H9 (cell line): ENCODE data around the gene HLA-DQB1. TPM values are rescaled to one million over a fixed set of nuclear protein-coding genes. Genes with fewer than 3 reads are reported as not detected.

Experiments
- DNase-seq: peaks from one replicate; pipeline ENCODE4 v3.0.0-alpha.2; 2017
- H2AFZ ChIP-seq: one replicate; pipeline ENCODE4 v1.6.1; 2013; ENCODE audit warnings: mild to moderate bottlenecking, low read length, control low read depth, moderate library complexity
- H2AK5ac ChIP-seq: 2 replicates; pipeline ENCODE4 v1.6.1; 2013; ENCODE audit warnings: low read length, control low read depth, mixed read lengths; ENCODE audit not compliant: insufficient read length
- H2BK120ac ChIP-seq: one replicate; pipeline ENCODE4 v1.6.1; 2013; ENCODE audit warnings: low read depth, mild to moderate bottlenecking, low read length, control low read depth, inconsistent platforms; ENCODE audit not compliant: poor library complexity, severe bottlenecking
- H2BK12ac ChIP-seq: 2 replicates; pipeline ENCODE4 v1.6.1; 2013; ENCODE audit warnings: low read length, control low read depth, mixed read lengths, low read depth; ENCODE audit not compliant: insufficient read length
- H2BK15ac ChIP-seq: 2 replicates; pipeline ENCODE4 v1.6.1; 2013; ENCODE audit warnings: low read depth, low read length, control low read depth
- H2BK20ac ChIP-seq: one replicate; pipeline ENCODE4 v1.6.1; 2013; ENCODE audit warnings: low read depth, mild to moderate bottlenecking, low read length, control low read depth, inconsistent platforms; ENCODE audit not compliant: poor library complexity, severe bottlenecking
- H2BK5ac ChIP-seq: 2 replicates; pipeline ENCODE4 v1.6.1; 2013; ENCODE audit warnings: low read length, control low read depth, mixed read lengths; ENCODE audit not compliant: insufficient read length
- H3K14ac ChIP-seq: 2 replicates; pipeline ENCODE4 v1.6.1; 2013; ENCODE audit warnings: low read length, control low read depth; ENCODE audit not compliant: insufficient read depth
- H3K18ac ChIP-seq: 2 replicates; pipeline ENCODE4 v1.6.1; 2013; ENCODE audit warnings: low read depth, mild to moderate bottlenecking, mixed read lengths, low read length, control low read depth; ENCODE audit not compliant: insufficient read length
- H3K23ac ChIP-seq: 2 replicates; pipeline ENCODE4 v1.6.1; 2013; ENCODE audit warnings: low read length, control low read depth, mixed read lengths, low read depth; ENCODE audit not compliant: insufficient read length
- H3K23me2 ChIP-seq: 2 replicates; pipeline ENCODE4 v1.6.1; 2013; ENCODE audit warnings: low read depth, mild to moderate bottlenecking, mixed read lengths, low read length, control low read depth; ENCODE audit not compliant: insufficient read length, poor library complexity, severe bottlenecking
- H3K27ac ChIP-seq: 2 replicates; pipeline ENCODE4 v1.5.1; 2013; ENCODE audit warnings: low read length, control low read depth, mixed read lengths, low read depth; ENCODE audit not compliant: insufficient read length
- H3K27me3 ChIP-seq: 2 replicates; pipeline ENCODE4 v1.6.1; 2013; ENCODE audit warnings: low read length, control low read depth, inconsistent platforms; ENCODE audit not compliant: insufficient read depth
- H3K4ac ChIP-seq: 2 replicates; pipeline ENCODE4 v1.6.1; 2013; ENCODE audit warnings: low read depth, mild to moderate bottlenecking, control low read depth, inconsistent platforms, low read length, moderate library complexity
- H3K4me1 ChIP-seq: 2 replicates; pipeline ENCODE4 v1.6.1; 2013; ENCODE audit warnings: low read length, control low read depth, inconsistent platforms; ENCODE audit not compliant: insufficient read depth
- H3K4me2 ChIP-seq: 2 replicates; pipeline ENCODE4 v1.6.1; 2013; ENCODE audit warnings: low read length, control low read depth, mixed read lengths; ENCODE audit not compliant: insufficient read length, insufficient read depth
- H3K56ac ChIP-seq: 2 replicates; pipeline ENCODE4 v1.6.1; 2013; ENCODE audit warnings: low read depth, mild to moderate bottlenecking, mixed read lengths, low read length, control low read depth; ENCODE audit not compliant: insufficient read length
- H3K79me1 ChIP-seq: 2 replicates; pipeline ENCODE4 v1.6.1; 2013; ENCODE audit warnings: low read depth, mild to moderate bottlenecking, moderate library complexity, low read length, control low read depth, inconsistent platforms; ENCODE audit not compliant: insufficient read depth, poor library complexity, severe bottlenecking
- H3K79me2 ChIP-seq: 2 replicates; pipeline ENCODE4 v1.6.1; 2013; ENCODE audit warnings: low read length, control low read depth, inconsistent platforms; ENCODE audit not compliant: insufficient read depth
- H3K9ac ChIP-seq: 2 replicates; pipeline ENCODE4 v1.6.1; 2013; ENCODE audit warnings: low read length, control low read depth, mixed read lengths; ENCODE audit not compliant: insufficient read length; ENCODE audit errors: extremely low read depth
- H3K9me3 ChIP-seq: one replicate; pipeline ENCODE4 v1.6.1; 2013; ENCODE audit warnings: low read depth, low read length, inconsistent platforms; ENCODE audit not compliant: control insufficient read depth
- H3T11ph ChIP-seq: one replicate; pipeline ENCODE4 v1.6.1; 2013; ENCODE audit warnings: mild to moderate bottlenecking, low read length, control low read depth, inconsistent platforms
- H4K20me1 ChIP-seq: one replicate; pipeline ENCODE4 v1.6.1; 2013; ENCODE audit not compliant: control insufficient read depth, insufficient read length, insufficient read depth
- H4K5ac ChIP-seq: 2 replicates; pipeline ENCODE4 v1.6.1; 2013; ENCODE audit warnings: low read depth, mild to moderate bottlenecking, mixed read lengths, low read length, control low read depth; ENCODE audit not compliant: insufficient read length
- H4K8ac ChIP-seq: replicated peaks from 2 replicates; pipeline ENCODE4 v1.6.1; 2013; ENCODE audit warnings: low read length, control low read depth, mixed read lengths, low read depth; ENCODE audit not compliant: insufficient read length
- H4K91ac ChIP-seq: 2 replicates; pipeline ENCODE4 v1.6.1; 2013; ENCODE audit warnings: low read depth, mild to moderate bottlenecking, moderate library complexity, mixed read lengths, low read length, control low read depth; ENCODE audit not compliant: insufficient read length
- H3K27ac Mint-ChIP-seq, 3 experiments: 2 replicates in 2 of 3; 3 replicates in 1 of 3; pipeline ENCODE4 v1.8.0; 2020 to 2021; ENCODE audit warnings: mixed read lengths in 3 of 3, mild to moderate bottlenecking in 1 of 3, moderate library complexity in 1 of 3
- H3K27me3 Mint-ChIP-seq: 2 replicates; pipeline ENCODE4 v1.8.0; 2021; ENCODE audit warnings: low read depth, mild to moderate bottlenecking, moderate library complexity, mixed read lengths
- H3K36me3 Mint-ChIP-seq, 3 experiments: 2 replicates in 2 of 3; 3 replicates in 1 of 3; pipeline ENCODE4 v1.8.0; 2020 to 2021; ENCODE audit warnings: low read depth in 3 of 3, mixed read lengths in 3 of 3; ENCODE audit not compliant: insufficient read depth in 1 of 3
- H3K4me1 Mint-ChIP-seq, 2 experiments: 2 replicates each; pipeline ENCODE4 v1.8.0; 2020; ENCODE audit warnings: mixed read lengths in 2 of 2
- H3K4me3 Mint-ChIP-seq, 2 experiments: 2 replicates in 1 of 2; 3 replicates in 1 of 2; pipeline ENCODE4 v1.8.0; 2020 to 2021; ENCODE audit warnings: mild to moderate bottlenecking in 2 of 2, mixed read lengths in 2 of 2, moderate library complexity in 1 of 2
- H3K9me3 Mint-ChIP-seq, 2 experiments: 2 replicates in 1 of 2; 3 replicates in 1 of 2; pipeline ENCODE4 v1.8.0; 2020; ENCODE audit warnings: mild to moderate bottlenecking in 2 of 2, mixed read lengths in 2 of 2, moderate library complexity in 1 of 2
- WGBS: extraction: QIAGEN DNeasy Blood & Tissue Kit; methylation state at CpG from one replicate; pipeline ENCODE4 v1.1.7; 2013; ENCODE audit warnings: missing lambda C conversion rate, low lambda C conversion rate, mixed read lengths; ENCODE audit not compliant: insufficient read length; ENCODE audit errors: extremely low coverage; 5-methylcytosine and 5-hydroxymethylcytosine counted together
- total RNA-seq: library from RNA; stranded (reverse); gene quantifications from 2 replicates; pipeline ENCODE4 v1.2.1, GENCODE V29; 2021
- TF ChIP-seq, protein P1 (sequence below): fragments of 200-600 bp; sonication (generic); conservative IDR thresholded peaks from 3 replicates; pipeline ENCODE4 v1.8.0; 2021; ENCODE audit warnings: antibody characterized with exemption, mild to moderate bottlenecking

Gene HLA-DQB1
- total RNA-seq, 1 experiment from 2014 or later, result 41.0 TPM

GRCh38 chr6:32662836-32663235 lies 3.6 kb downstream of the HLA-DQB1 start:
- no peaks in the 10 kb centered on the region for H3K79me2 ChIP-seq
- no peak overlapping the region for H2BK12ac ChIP-seq
- H3K4me3 Mint-ChIP-seq, result no peak overlapping the region
- H3K23me2 ChIP-seq, result no peaks in the 10 kb centered on the region
- WGBS, result no CpG with 5 or more reads among the region's 5 CpGs
- no peak overlapping the region for H4K8ac ChIP-seq
- DNase-seq, result no peak
- H3K4me1 Mint-ChIP-seq, result peaks cover 32 to 37% of the 10 kb centered on the region in 2 experiments
- no peaks in the 10 kb centered on the region for H3K9me3 ChIP-seq
- H3K27ac Mint-ChIP-seq, result no peak overlapping the region
- no peak overlapping the region for H3K18ac ChIP-seq
- no peak overlapping the region for H2BK5ac ChIP-seq
- no peak overlapping the region for H2BK20ac ChIP-seq
- no peak overlapping the region for H3K27ac ChIP-seq
- H3K27me3 Mint-ChIP-seq, result peaks cover 22% of the 10 kb centered on the region
- H3K36me3 Mint-ChIP-seq, result peaks cover 36 to 57% (median 36%) of the 10 kb centered on the region in 3 experiments
- H2BK120ac ChIP-seq, result no peak overlapping the region
- no peak overlapping the region for H3K14ac ChIP-seq
- peaks cover 4% of the 10 kb centered on the region; the same call in 1 of the 2 replicates for H3K27me3 ChIP-seq
- no peaks in the 10 kb centered on the region for H3K79me1 ChIP-seq
- H3K4me2 ChIP-seq, result no peak overlapping the region
- H4K91ac ChIP-seq, result no peak overlapping the region
- no peak overlapping the region for H3K56ac ChIP-seq
- H2BK15ac ChIP-seq, result no peak overlapping the region
- no peak overlapping the region for H3K4ac ChIP-seq
- H2AFZ ChIP-seq, result no peak overlapping the region
- TF ChIP-seq, protein P1, sequence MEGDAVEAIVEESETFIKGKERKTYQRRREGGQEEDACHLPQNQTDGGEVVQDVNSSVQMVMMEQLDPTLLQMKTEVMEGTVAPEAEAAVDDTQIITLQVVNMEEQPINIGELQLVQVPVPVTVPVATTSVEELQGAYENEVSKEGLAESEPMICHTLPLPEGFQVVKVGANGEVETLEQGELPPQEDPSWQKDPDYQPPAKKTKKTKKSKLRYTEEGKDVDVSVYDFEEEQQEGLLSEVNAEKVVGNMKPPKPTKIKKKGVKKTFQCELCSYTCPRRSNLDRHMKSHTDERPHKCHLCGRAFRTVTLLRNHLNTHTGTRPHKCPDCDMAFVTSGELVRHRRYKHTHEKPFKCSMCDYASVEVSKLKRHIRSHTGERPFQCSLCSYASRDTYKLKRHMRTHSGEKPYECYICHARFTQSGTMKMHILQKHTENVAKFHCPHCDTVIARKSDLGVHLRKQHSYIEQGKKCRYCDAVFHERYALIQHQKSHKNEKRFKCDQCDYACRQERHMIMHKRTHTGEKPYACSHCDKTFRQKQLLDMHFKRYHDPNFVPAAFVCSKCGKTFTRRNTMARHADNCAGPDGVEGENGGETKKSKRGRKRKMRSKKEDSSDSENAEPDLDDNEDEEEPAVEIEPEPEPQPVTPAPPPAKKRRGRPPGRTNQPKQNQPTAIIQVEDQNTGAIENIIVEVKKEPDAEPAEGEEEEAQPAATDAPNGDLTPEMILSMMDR, result no peak
- no peak overlapping the region for H3T11ph ChIP-seq
- H3K9me3 Mint-ChIP-seq, result no peaks in the 10 kb centered on the region
- H4K5ac ChIP-seq, result no peak overlapping the region
- no peak overlapping the region for H3K9ac ChIP-seq
- peaks cover 3% of the 10 kb centered on the region for H3K4me1 ChIP-seq
- no peak overlapping the region for H2AK5ac ChIP-seq
- H3K23ac ChIP-seq, result no peak overlapping the region
- H4K20me1 ChIP-seq, result no peaks in the 10 kb centered on the region
